ENCODE measurements around the gene TP63. TPM values are rescaled to one million over a fixed set of nuclear protein-coding genes. Genes with fewer than 3 reads are reported as not detected.

TP63 gene
- polyA plus RNA-seq, 3 donors = not detected

- no peak for DNase-seq
- intact Hi-C loops (cut with micrococcal nuclease) = no loop called here
- no peak overlapping the region for H3K27ac ChIP-seq (ENCODE audit: low read depth in 1 of 2, low read length in 2 of 2)
- H3K9me3 ChIP-seq (replicated peaks in 1 of 2; ENCODE audit: control insufficient read depth in 1 of 2, insufficient read depth in 1 of 2, low read length in 2 of 2) = peaks cover 0 to 2% of the 10 kb centered on the region in 2 donors
- H3K9me3 Mint-ChIP-seq = peaks cover 0 to 5% (median 3%) of the 10 kb centered on the region in 7 donors
- H3K79me2 ChIP-seq (ENCODE audit: insufficient read depth, low read length) = no peaks in the 10 kb centered on the region
- no peak for TF ChIP-seq CTCF (IDR thresholded peaks at IDR 0.05)
- H3K36me3 Mint-ChIP-seq = no peaks in the 10 kb centered on the region
- no peak overlapping the region for H3K4me3 ChIP-seq (replicated peaks in 1 of 3; ENCODE audit: low read depth in 2 of 3, low read length in 3 of 3)
- no peak overlapping the region for H3K4me2 ChIP-seq (replicated peaks; ENCODE audit: extremely low read depth, low read length, poor library complexity, severe bottlenecking)
- no peaks in the 10 kb centered on the region for H3K4me1 ChIP-seq (ENCODE audit: control insufficient read depth in 1 of 2, insufficient read depth in 2 of 2, low read length in 2 of 2)
- peaks cover 0 to 2% (median under 1%) of the 10 kb centered on the region in 3 donors for H3K27me3 Mint-ChIP-seq (ENCODE audit: low read depth in 3 of 3)
- H4K20me1 ChIP-seq (ENCODE audit: insufficient read depth, low read length) = no peaks in the 10 kb centered on the region
- no peaks in the 10 kb centered on the region for H3K36me3 ChIP-seq (replicated peaks in 1 of 2; ENCODE audit: control insufficient read depth in 1 of 2, insufficient read depth in 2 of 2, low read length in 2 of 2)
- no CpG with 5 or more reads among the region's 2 CpGs for WGBS (ENCODE audit: insufficient coverage)
- H2AFZ ChIP-seq (ENCODE audit: insufficient read depth, low read depth, low read length, poor library complexity, severe bottlenecking) = no peak overlapping the region
- H3K27ac Mint-ChIP-seq = no peak overlapping the region
- H3K4me3 Mint-ChIP-seq = no peak overlapping the region
- H3K9ac ChIP-seq (ENCODE audit: insufficient read depth, low read length, poor library complexity, severe bottlenecking) = no peak overlapping the region
- no peaks in the 10 kb centered on the region for H3K4me1 Mint-ChIP-seq
- H3K27me3 ChIP-seq (ENCODE audit: control insufficient read depth in 2 of 2, insufficient read depth in 2 of 2, low read length in 2 of 2) = no peaks in the 10 kb centered on the region
These were observed 172.1 kb downstream of the TP63 start for GRCh38 chr3:189803254-189803653.

GRCh38 chr3:189805375-189806067, 174.3 kb downstream of the TP63 start:
- Mint-ChIP-seq H3K36me3 (no peaks in the 10 kb centered on the region), H3K27me3 (ENCODE audit: low read depth in 3 of 3) (peaks cover 0 to 2% (median 1%) of the 10 kb centered on the region in 3 donors), H3K4me1 (no peaks in the 10 kb centered on the region), H3K27ac (no peak overlapping the region), H3K9me3 (peaks cover 0 to 8% (median 3%) of the 10 kb centered on the region in 7 donors), H3K4me3 (no peak overlapping the region)
- Histone ChIP-seq H3K9ac (ENCODE audit: insufficient read depth, low read length, poor library complexity, severe bottlenecking) (no peak overlapping the region), H4K20me1 (ENCODE audit: insufficient read depth, low read length) (no peaks in the 10 kb centered on the region), H3K4me3 (replicated peaks in 1 of 3; ENCODE audit: low read depth in 2 of 3, low read length in 3 of 3) (no peak overlapping the region), H3K27ac (ENCODE audit: low read depth in 1 of 2, low read length in 2 of 2) (no peak overlapping the region), H3K79me2 (ENCODE audit: insufficient read depth, low read length) (no peaks in the 10 kb centered on the region), H2AFZ (ENCODE audit: insufficient read depth, low read depth, low read length, poor library complexity, severe bottlenecking) (no peak overlapping the region), H3K4me1 (ENCODE audit: control insufficient read depth in 1 of 2, insufficient read depth in 2 of 2, low read length in 2 of 2) (no peaks in the 10 kb centered on the region), H3K27me3 (ENCODE audit: control insufficient read depth in 2 of 2, insufficient read depth in 2 of 2, low read length in 2 of 2) (no peaks in the 10 kb centered on the region), H3K4me2 (replicated peaks; ENCODE audit: extremely low read depth, low read length, poor library complexity, severe bottlenecking) (no peak overlapping the region), H3K9me3 (replicated peaks in 1 of 2; ENCODE audit: control insufficient read depth in 1 of 2, insufficient read depth in 1 of 2, low read length in 2 of 2) (peaks cover 0 to 6% of the 10 kb centered on the region in 2 donors), H3K36me3 (replicated peaks in 1 of 2; ENCODE audit: control insufficient read depth in 1 of 2, insufficient read depth in 2 of 2, low read length in 2 of 2) (no peaks in the 10 kb centered on the region)
- DNase-seq = no peak
- intact Hi-C loops (cut with micrococcal nuclease) = no loop called here
- WGBS (ENCODE audit: insufficient coverage) = 98% methylated on average over 4 of the region's 4 CpGs
- no peak for TF ChIP-seq CTCF (IDR thresholded peaks at IDR 0.05)

All from CD14-positive monocyte (primary cell).